GM23338 (cell line): ENCODE results near the gene FASLG. TPM values are rescaled to one million over a fixed set of nuclear protein-coding genes. Genes with fewer than 3 reads are reported as not detected.

Experiments
- CREB1 ChIP-seq: fragments of 250-450 bp; sonication (Bioruptor Pico); IDR thresholded peaks from 2 replicates; pipeline ENCODE4 v1.5.0; 2020; ENCODE audit warnings: low read depth, mild to moderate bottlenecking, moderate library complexity
- ETS1 ChIP-seq: IDR thresholded peaks from 2 replicates; pipeline ENCODE4 v1.6.1; 2016; ENCODE audit warnings: antibody characterized with exemption
- EZH2 ChIP-seq: fragments of 200-600 bp; sonication (generic); IDR thresholded peaks from one replicate; pipeline ENCODE4 v1.8.0; 2017; ENCODE audit warnings: antibody characterized with exemption, mild to moderate bottlenecking, low read depth; ENCODE audit not compliant: unreplicated experiment
- JUNB ChIP-seq: IDR thresholded peaks from one replicate; pipeline ENCODE4 v1.6.1; 2016; ENCODE audit warnings: antibody characterized with exemption; ENCODE audit not compliant: unreplicated experiment
- NANOG ChIP-seq: IDR thresholded peaks from 2 replicates; pipeline ENCODE4 v1.6.1; 2016; ENCODE audit warnings: antibody characterized with exemption, borderline replicate concordance
- ZNF331 ChIP-seq: fragments of 250-450 bp; sonication (Bioruptor Pico); IDR thresholded peaks from 2 replicates; pipeline ENCODE4 v1.5.0; 2020; ENCODE audit warnings: low read depth, mild to moderate bottlenecking, moderate library complexity
- polyA plus RNA-seq: library from polyadenylated mRNA; unstranded; fragments of >200 nt; fragmentation: Nextera tagmentation; extraction: Ambion mirVana; gene quantifications from 2 replicates; pipeline ENCODE4 v1.2.1, GENCODE V29; 2016
- total RNA-seq: library from RNA; depleted of rRNA; stranded (reverse); fragments of >200 nt; shearing (Covaris generic); gene quantifications from 2 replicates; pipeline ENCODE4 v1.2.3, GENCODE V29; 2014
- TF ChIP-seq, protein P1 (sequence below): fragments of 250-450 bp; sonication (Bioruptor Pico); IDR thresholded peaks from 2 replicates; pipeline ENCODE4 v1.5.0; 2020; ENCODE audit warnings: mild to moderate bottlenecking, moderate library complexity
- TF ChIP-seq, protein P2 (sequence below), 2 experiments: fragments of 200-600 bp in 1 of 2; sonication (generic) in 1 of 2; conservative IDR thresholded peaks; 2 replicates each; pipeline versions ENCODE4 v1.5.1 to v1.6.1; 2016 to 2017; ENCODE audit warnings: antibody characterized with exemption in 2 of 2, low read depth in 2 of 2, mild to moderate bottlenecking in 2 of 2, moderate library complexity in 1 of 2

FASLG gene
- total and polyA plus RNA-seq, 2 experiments from 2014 or later, result not detected

- TF ChIP-seq, protein P1, sequence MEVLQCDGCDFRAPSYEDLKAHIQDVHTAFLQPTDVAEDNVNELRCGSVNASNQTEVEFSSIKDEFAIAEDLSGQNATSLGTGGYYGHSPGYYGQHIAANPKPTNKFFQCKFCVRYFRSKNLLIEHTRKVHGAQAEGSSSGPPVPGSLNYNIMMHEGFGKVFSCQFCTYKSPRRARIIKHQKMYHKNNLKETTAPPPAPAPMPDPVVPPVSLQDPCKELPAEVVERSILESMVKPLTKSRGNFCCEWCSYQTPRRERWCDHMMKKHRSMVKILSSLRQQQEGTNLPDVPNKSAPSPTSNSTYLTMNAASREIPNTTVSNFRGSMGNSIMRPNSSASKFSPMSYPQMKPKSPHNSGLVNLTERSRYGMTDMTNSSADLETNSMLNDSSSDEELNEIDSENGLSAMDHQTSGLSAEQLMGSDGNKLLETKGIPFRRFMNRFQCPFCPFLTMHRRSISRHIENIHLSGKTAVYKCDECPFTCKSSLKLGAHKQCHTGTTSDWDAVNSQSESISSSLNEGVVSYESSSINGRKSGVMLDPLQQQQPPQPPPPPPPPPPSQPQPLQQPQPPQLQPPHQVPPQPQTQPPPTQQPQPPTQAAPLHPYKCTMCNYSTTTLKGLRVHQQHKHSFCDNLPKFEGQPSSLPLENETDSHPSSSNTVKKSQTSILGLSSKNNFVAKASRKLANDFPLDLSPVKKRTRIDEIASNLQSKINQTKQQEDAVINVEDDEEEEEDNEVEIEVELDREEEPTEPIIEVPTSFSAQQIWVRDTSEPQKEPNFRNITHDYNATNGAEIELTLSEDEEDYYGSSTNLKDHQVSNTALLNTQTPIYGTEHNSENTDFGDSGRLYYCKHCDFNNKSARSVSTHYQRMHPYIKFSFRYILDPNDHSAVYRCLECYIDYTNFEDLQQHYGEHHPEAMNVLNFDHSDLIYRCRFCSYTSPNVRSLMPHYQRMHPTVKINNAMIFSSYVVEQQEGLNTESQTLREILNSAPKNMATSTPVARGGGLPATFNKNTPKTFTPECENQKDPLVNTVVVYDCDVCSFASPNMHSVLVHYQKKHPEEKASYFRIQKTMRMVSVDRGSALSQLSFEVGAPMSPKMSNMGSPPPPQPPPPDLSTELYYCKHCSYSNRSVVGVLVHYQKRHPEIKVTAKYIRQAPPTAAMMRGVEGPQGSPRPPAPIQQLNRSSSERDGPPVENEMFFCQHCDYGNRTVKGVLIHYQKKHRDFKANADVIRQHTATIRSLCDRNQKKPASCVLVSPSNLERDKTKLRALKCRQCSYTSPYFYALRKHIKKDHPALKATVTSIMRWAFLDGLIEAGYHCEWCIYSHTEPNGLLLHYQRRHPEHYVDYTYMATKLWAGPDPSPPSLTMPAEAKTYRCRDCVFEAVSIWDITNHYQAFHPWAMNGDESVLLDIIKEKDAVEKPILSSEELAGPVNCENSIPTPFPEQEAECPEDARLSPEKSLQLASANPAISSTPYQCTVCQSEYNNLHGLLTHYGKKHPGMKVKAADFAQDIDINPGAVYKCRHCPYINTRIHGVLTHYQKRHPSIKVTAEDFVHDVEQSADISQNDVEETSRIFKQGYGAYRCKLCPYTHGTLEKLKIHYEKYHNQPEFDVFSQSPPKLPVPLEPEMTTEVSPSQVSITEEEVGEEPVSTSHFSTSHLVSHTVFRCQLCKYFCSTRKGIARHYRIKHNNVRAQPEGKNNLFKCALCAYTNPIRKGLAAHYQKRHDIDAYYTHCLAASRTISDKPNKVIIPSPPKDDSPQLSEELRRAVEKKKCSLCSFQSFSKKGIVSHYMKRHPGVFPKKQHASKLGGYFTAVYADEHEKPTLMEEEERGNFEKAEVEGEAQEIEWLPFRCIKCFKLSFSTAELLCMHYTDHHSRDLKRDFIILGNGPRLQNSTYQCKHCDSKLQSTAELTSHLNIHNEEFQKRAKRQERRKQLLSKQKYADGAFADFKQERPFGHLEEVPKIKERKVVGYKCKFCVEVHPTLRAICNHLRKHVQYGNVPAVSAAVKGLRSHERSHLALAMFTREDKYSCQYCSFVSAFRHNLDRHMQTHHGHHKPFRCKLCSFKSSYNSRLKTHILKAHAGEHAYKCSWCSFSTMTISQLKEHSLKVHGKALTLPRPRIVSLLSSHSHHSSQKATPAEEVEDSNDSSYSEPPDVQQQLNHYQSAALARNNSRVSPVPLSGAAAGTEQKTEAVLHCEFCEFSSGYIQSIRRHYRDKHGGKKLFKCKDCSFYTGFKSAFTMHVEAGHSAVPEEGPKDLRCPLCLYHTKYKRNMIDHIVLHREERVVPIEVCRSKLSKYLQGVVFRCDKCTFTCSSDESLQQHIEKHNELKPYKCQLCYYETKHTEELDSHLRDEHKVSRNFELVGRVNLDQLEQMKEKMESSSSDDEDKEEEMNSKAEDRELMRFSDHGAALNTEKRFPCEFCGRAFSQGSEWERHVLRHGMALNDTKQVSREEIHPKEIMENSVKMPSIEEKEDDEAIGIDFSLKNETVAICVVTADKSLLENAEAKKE (CRISPR knock-in tag), result no peak
- TF ChIP-seq ZNF331 (no peak), JUNB (no peak), NANOG (no peak), EZH2 (no peak), CREB1 (no peak), ETS1 (no peak)
- TF ChIP-seq, protein P2, sequence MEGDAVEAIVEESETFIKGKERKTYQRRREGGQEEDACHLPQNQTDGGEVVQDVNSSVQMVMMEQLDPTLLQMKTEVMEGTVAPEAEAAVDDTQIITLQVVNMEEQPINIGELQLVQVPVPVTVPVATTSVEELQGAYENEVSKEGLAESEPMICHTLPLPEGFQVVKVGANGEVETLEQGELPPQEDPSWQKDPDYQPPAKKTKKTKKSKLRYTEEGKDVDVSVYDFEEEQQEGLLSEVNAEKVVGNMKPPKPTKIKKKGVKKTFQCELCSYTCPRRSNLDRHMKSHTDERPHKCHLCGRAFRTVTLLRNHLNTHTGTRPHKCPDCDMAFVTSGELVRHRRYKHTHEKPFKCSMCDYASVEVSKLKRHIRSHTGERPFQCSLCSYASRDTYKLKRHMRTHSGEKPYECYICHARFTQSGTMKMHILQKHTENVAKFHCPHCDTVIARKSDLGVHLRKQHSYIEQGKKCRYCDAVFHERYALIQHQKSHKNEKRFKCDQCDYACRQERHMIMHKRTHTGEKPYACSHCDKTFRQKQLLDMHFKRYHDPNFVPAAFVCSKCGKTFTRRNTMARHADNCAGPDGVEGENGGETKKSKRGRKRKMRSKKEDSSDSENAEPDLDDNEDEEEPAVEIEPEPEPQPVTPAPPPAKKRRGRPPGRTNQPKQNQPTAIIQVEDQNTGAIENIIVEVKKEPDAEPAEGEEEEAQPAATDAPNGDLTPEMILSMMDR (conservative IDR thresholded peaks at IDR 0.05; ENCODE audit: low read depth in 2 of 2), result no peak
Measured at GRCh38 chr1:172697534-172698002, 38.7 kb downstream of the FASLG start (continued).
